Measurements from ENCODE around the gene ARHGAP26. TPM values are rescaled to one million over a fixed set of nuclear protein-coding genes. Genes with fewer than 3 reads are reported as not detected.

ARHGAP26 gene
- total RNA-seq (2022) (74.6 and 79.8 TPM in 2 replicates), Bru-seq, nascent RNA (percentile 91 among the genes with signal in this experiment), BruChase-seq, experiment 1, labeled RNA remaining after a 2-hour chase (percentile 85 among the genes with signal in this experiment), BruChase-seq, experiment 2, labeled RNA remaining after a 6-hour chase (percentile 80 among the genes with signal in this experiment)
- long read RNA-seq, full-length matches to known transcripts = 16 of 53 reads
- long read RNA-seq, partial matches to known transcripts = 13 of 53 reads
- long read RNA-seq, other reads (novel, unspliced or antisense) = 24 of 53 reads

- Histone ChIP-seq H3K36me3 (ENCODE audit: control insufficient read depth, insufficient read depth, low read length) (no peaks in the 10 kb centered on the region; the same call in 1 of the 2 replicates), H3K4me3 (ENCODE audit: low read depth, low read length) (peak within 1 kb of the TSS; percentile 98), H3K9me3 (no peaks in the 10 kb centered on the region), H3K27me3 (replicated peaks; ENCODE audit: control insufficient read depth, insufficient read depth, low read length) (no peaks in the 10 kb centered on the region), H3K4me1 (no peaks in the 10 kb centered on the region)
- BruUV-seq (replicated peaks) = no TSS peak
- Mint-ChIP-seq H3K27ac (ENCODE audit: unreplicated experiment) (peak within 1 kb of the TSS; percentile 79), H3K27me3 (ENCODE audit: insufficient read depth, unreplicated experiment) (no peaks in the 10 kb centered on the region), H3K9me3 (ENCODE audit: unreplicated experiment) (no peaks in the 10 kb centered on the region), H3K4me3 (ENCODE audit: unreplicated experiment) (peak within 1 kb of the TSS; percentile 99), H3K36me3 (ENCODE audit: insufficient read depth, unreplicated experiment) (peaks cover 12% of the 10 kb centered on the region), H3K4me1 (ENCODE audit: low read depth, unreplicated experiment) (peaks cover 15% of the 10 kb centered on the region)
- peak; percentile 97 to 98 for DNase-seq
- intact Hi-C loops (cut with micrococcal nuclease; ENCODE audit: unreplicated experiment) = loop anchor here (1.0 kb wide), 3 partner anchors 53 to 110 kb away; no protein-coding TSS in a partner anchor
- TF ChIP-seq CTCF (IDR thresholded peaks at IDR 0.05; ENCODE audit: insufficient read depth in 1 of 2, low read depth in 1 of 2, low read length in 1 of 2, severe bottlenecking in 1 of 2, unreplicated experiment in 1 of 2) = peak in 1 of 2 experiments; percentile 38
- ChIA-PET POLR2A (interaction anchor here (0.5 to 1.4 kb wide), 4 partner anchors 17 to 440 kb away, joined by 3 to 9 read pairs (median 4); no protein-coding TSS in a partner anchor), CTCF (interaction anchor here (0.6 to 4.2 kb wide), 18 partner anchors 9 to 119 kb away, joined by 3 to 63 read pairs (median 6); no protein-coding TSS in a partner anchor)
These were observed at the start of gene ARHGAP26 for GRCh38 chr5:142769793-142770649. Gene ARHGAP26 (plus strand): TSS chr5:142770377. CDS start chr5:142770762, 385 bp downstream.

GRCh38 chr5:142720641-142721271 lies 49.4 kb upstream of the ARHGAP26 start:
- Mint-ChIP-seq H3K4me1 (ENCODE audit: low read depth, unreplicated experiment) (peaks cover 27% of the 10 kb centered on the region), H3K9me3 (ENCODE audit: unreplicated experiment) (no peaks in the 10 kb centered on the region), H3K27me3 (ENCODE audit: insufficient read depth, unreplicated experiment) (no peaks in the 10 kb centered on the region), H3K27ac (ENCODE audit: unreplicated experiment) (peak overlapping the region; percentile 87), H3K36me3 (ENCODE audit: insufficient read depth, unreplicated experiment) (no peaks in the 10 kb centered on the region), H3K4me3 (ENCODE audit: unreplicated experiment) (peak overlapping the region; percentile 55)
- Histone ChIP-seq H3K36me3 (ENCODE audit: control insufficient read depth, insufficient read depth, low read length) (no peaks in the 10 kb centered on the region), H3K27me3 (replicated peaks; ENCODE audit: control insufficient read depth, insufficient read depth, low read length) (no peaks in the 10 kb centered on the region), H3K4me1 (peaks cover 23% of the 10 kb centered on the region), H3K9me3 (no peaks in the 10 kb centered on the region), H3K4me3 (ENCODE audit: low read depth, low read length) (no peak overlapping the region)
- ChIA-PET CTCF (interaction anchor here (0.8 to 3.1 kb wide), 8 partner anchors 8 to 168 kb away, joined by 3 to 23 read pairs (median 4); partner anchors contain the start of gene ARHGAP26), POLR2A (interaction anchor here (0.8 kb wide), 1 partner anchor 50 kb away, joined by 3 read pairs; the partner anchor contains the start of gene ARHGAP26)
- intact Hi-C loops (cut with micrococcal nuclease; ENCODE audit: unreplicated experiment) = loop anchor here (1.0 kb wide), 1 partner anchor 20 kb away; no protein-coding TSS in a partner anchor
- BruUV-seq (replicated peaks) = TSS peak; percentile 67
- TF ChIP-seq CTCF (IDR thresholded peaks at IDR 0.05; ENCODE audit: insufficient read depth in 1 of 2, low read depth in 1 of 2, low read length in 1 of 2, severe bottlenecking in 1 of 2, unreplicated experiment in 1 of 2) = no peak
- DNase-seq = peak; percentile 70 to 71
